Tibial nerve (tissue), 4 donors: ENCODE data around the gene RAP2B.

ENCODE experiments used
- CTCF ChIP-seq, 5 experiments: fragments of 200-600 bp in 3 of 5; fragments of 450-650 bp in 2 of 5; sonication (generic) in 3 of 5; IDR thresholded peaks; one replicate each; pipeline ENCODE4 v1.5.1; 2016 to 2019; ENCODE audit warnings: antibody characterized with exemption in 5 of 5, mild to moderate bottlenecking in 3 of 5, moderate library complexity in 2 of 5
- EP300 ChIP-seq, 2 donors: sonication (generic); formaldehyde crosslinking; IDR thresholded peaks; one replicate each; pipeline ENCODE4 v1.6.1; 2017; ENCODE audit warnings: antibody characterized with exemption in 2 of 2, mild to moderate bottlenecking in 1 of 2
- POLR2A ChIP-seq, 2 donors: fragments of 450-650 bp; IDR thresholded peaks; one replicate each; pipeline ENCODE4 v1.6.1; 2017; ENCODE audit warnings: antibody characterized with exemption in 2 of 2, mild to moderate bottlenecking in 2 of 2, moderate library complexity in 2 of 2

- no peak for TF ChIP-seq EP300 (IDR thresholded peaks at IDR 0.05)
- TF ChIP-seq CTCF (IDR thresholded peaks at IDR 0.05) = no peak
- TF ChIP-seq POLR2A (IDR thresholded peaks at IDR 0.05) = no peak
These were observed 32.6 kb upstream of the RAP2B start for GRCh38 chr3:153129426-153129825.
